H1 (cell line): ENCODE data around the gene GPC6. TPM values are rescaled to one million over a fixed set of nuclear protein-coding genes. Genes with fewer than 3 reads are reported as not detected.

ENCODE experiments used
- CTCF ChIA-PET: fragments of 300-600 bp; sonication (Branson Sonifier 250); formaldehyde crosslinking; loops from one replicate; lab custom pipeline; 2021; ENCODE audit not compliant: partially characterized antibody; lab: Charles Lee
- POLR2A ChIA-PET: fragments of 300-600 bp; sonication (Branson Sonifier 250); formaldehyde crosslinking; loops from one replicate; lab custom pipeline; 2021; ENCODE audit warnings: inconsistent platforms; ENCODE audit not compliant: partially characterized antibody; lab: Charles Lee
- DNase-seq, 2 experiments: peaks; one replicate each; pipeline versions ENCODE4 v3.0.0 to v3.0.0-alpha.2; 2010 to 2022; ENCODE audit warnings: low spot score in 2 of 2, low read depth in 1 of 2, mixed read lengths in 1 of 2
- FAIRE-seq: peaks from 2 replicates; lab custom pipeline; 2011; peaks lifted over from hg19 to GRCh38; lab: Jason Lieb, UNC
- H2AFZ ChIP-seq: 2 replicates; pipeline ENCODE4 v1.8.1; 2012; ENCODE audit warnings: low read length, inconsistent platforms
- H2AK5ac ChIP-seq: 2 replicates; pipeline ENCODE4 v1.6.1; 2013; ENCODE audit warnings: low read depth, low read length
- H2BK120ac ChIP-seq: replicated peaks from 2 replicates; pipeline ENCODE3; 2013; ENCODE audit warnings: low read depth, low read length, inconsistent platforms
- H2BK12ac ChIP-seq: 2 replicates; pipeline ENCODE4 v1.6.1; 2013; ENCODE audit warnings: low read depth, low read length
- H2BK15ac ChIP-seq: 2 replicates; pipeline ENCODE4 v1.6.1; 2013; ENCODE audit warnings: low read length
- H2BK20ac ChIP-seq: 2 replicates; pipeline ENCODE4 v1.6.1; 2013; ENCODE audit warnings: low read length
- H2BK5ac ChIP-seq: 2 replicates; pipeline ENCODE4 v1.6.1; 2013; ENCODE audit warnings: low read depth, low read length
- H3K14ac ChIP-seq: 2 replicates; pipeline ENCODE4 v1.6.1; 2013; ENCODE audit warnings: inconsistent platforms; ENCODE audit not compliant: insufficient read length
- H3K18ac ChIP-seq: 2 replicates; pipeline ENCODE4 v1.6.1; 2013; ENCODE audit warnings: low read length; ENCODE audit errors: extremely low read depth
- H3K23ac ChIP-seq: 2 replicates; pipeline ENCODE4 v1.6.1; 2013; ENCODE audit warnings: inconsistent platforms; ENCODE audit not compliant: insufficient read length
- H3K23me2 ChIP-seq: 2 replicates; pipeline ENCODE4 v1.6.1; 2013; ENCODE audit warnings: low read depth, low read length
- H3K27ac ChIP-seq: 2 replicates; pipeline ENCODE4 v1.6.1; 2011; ENCODE audit warnings: low read depth, low read length, inconsistent platforms
- H3K27me3 ChIP-seq, 4 experiments: replicated peaks in 1 of 4; 1 replicate in 1 of 4; 2 replicates in 3 of 4; pipeline versions ENCODE4 v1.6.1 to v1.8.1; 2011 to 2013; ENCODE audit warnings: low read length in 3 of 4, mild to moderate bottlenecking in 3 of 4, inconsistent platforms in 2 of 4, mixed read lengths in 2 of 4, moderate library complexity in 1 of 4; ENCODE audit not compliant: control insufficient read depth in 3 of 4, insufficient read depth in 3 of 4; ENCODE audit errors: extremely low read depth in 1 of 4
- H3K36me3 ChIP-seq, 4 experiments: 2 replicates each; pipeline versions ENCODE4 v1.6.1 to v1.8.1; 2011 to 2013; ENCODE audit warnings: mild to moderate bottlenecking in 4 of 4, low read length in 3 of 4, moderate library complexity in 2 of 4, control low read depth in 1 of 4, inconsistent platforms in 1 of 4; ENCODE audit not compliant: insufficient read depth in 4 of 4, control insufficient read depth in 2 of 4
- H3K4ac ChIP-seq: replicated peaks from 2 replicates; pipeline ENCODE3; 2013; ENCODE audit warnings: low read length, low read depth, mixed read lengths, inconsistent platforms; ENCODE audit not compliant: insufficient read length
- H3K4me1 ChIP-seq, 4 experiments: replicated peaks in 1 of 4; 1 replicate in 1 of 4; 2 replicates in 3 of 4; pipeline versions ENCODE4 v1.6.1 to v1.8.1; 2011 to 2013; ENCODE audit warnings: low read length in 3 of 4, inconsistent platforms in 2 of 4, mixed read lengths in 1 of 4; ENCODE audit not compliant: insufficient read depth in 4 of 4, control insufficient read depth in 3 of 4
- H3K4me2 ChIP-seq, 2 experiments: 2 replicates each; pipeline versions ENCODE4 v1.6.1 to v1.8.1; 2011 to 2013; ENCODE audit warnings: low read depth in 2 of 2, low read length in 2 of 2, control low read depth in 1 of 2, inconsistent platforms in 1 of 2, mild to moderate bottlenecking in 1 of 2; ENCODE audit not compliant: insufficient read depth in 1 of 2
- H3K4me3 ChIP-seq, 4 experiments: fragments of 200-600, 300-600 bp in 1 of 4; sonication (generic), shearing (Covaris generic), sonication (Bioruptor Twin) in 1 of 4; 2 replicates each; pipeline versions ENCODE4 v1.5.1 to v1.8.1; 2011 to 2016; ENCODE audit warnings: low read length in 4 of 4, low read depth in 3 of 4, control low read depth in 2 of 4, inconsistent platforms in 2 of 4, mild to moderate bottlenecking in 2 of 4, mixed read lengths in 1 of 4, moderate library complexity in 1 of 4; ENCODE audit not compliant: insufficient read depth in 2 of 4; ENCODE audit errors: extremely low read depth in 1 of 4
- H3K56ac ChIP-seq: replicated peaks from 2 replicates; pipeline ENCODE3; 2013; ENCODE audit warnings: low read depth, mild to moderate bottlenecking, mixed read lengths, low read length, inconsistent platforms; ENCODE audit not compliant: insufficient read length
- H3K79me1 ChIP-seq: 2 replicates; pipeline ENCODE4 v1.6.1; 2013; ENCODE audit warnings: low read depth, low read length, control low read depth
- H3K79me2 ChIP-seq, 2 experiments: 2 replicates each; pipeline versions ENCODE4 v1.6.1 to v1.8.1; 2012 to 2013; ENCODE audit warnings: low read length in 2 of 2, mild to moderate bottlenecking in 2 of 2, inconsistent platforms in 1 of 2; ENCODE audit not compliant: insufficient read depth in 2 of 2, control insufficient read depth in 1 of 2
- H3K9ac ChIP-seq, 4 experiments: replicated peaks in 1 of 4; 1 replicate in 1 of 4; 2 replicates in 3 of 4; pipeline versions ENCODE4 v1.6.1 to v1.8.1; 2011 to 2013; ENCODE audit warnings: low read depth in 3 of 4, low read length in 3 of 4, control low read depth in 2 of 4, mild to moderate bottlenecking in 2 of 4, moderate library complexity in 2 of 4, inconsistent platforms in 1 of 4; ENCODE audit errors: extremely low read depth in 1 of 4
- H3K9me3 ChIP-seq, 2 experiments: 2 replicates each; pipeline versions ENCODE4 v1.6.1 to v1.8.1; 2012 to 2013; ENCODE audit warnings: mild to moderate bottlenecking in 2 of 2, moderate library complexity in 2 of 2, control low read depth in 1 of 2, inconsistent platforms in 1 of 2, low read depth in 1 of 2, low read length in 1 of 2, mixed read lengths in 1 of 2; ENCODE audit not compliant: insufficient read depth in 2 of 2
- H4K20me1 ChIP-seq, 2 experiments: replicated peaks in 1 of 2; 2 replicates each; pipeline versions ENCODE3 to v1.8.1; 2011 to 2013; ENCODE audit warnings: inconsistent platforms in 2 of 2, low read length in 2 of 2, mild to moderate bottlenecking in 1 of 2; ENCODE audit not compliant: insufficient read depth in 2 of 2, control insufficient read depth in 1 of 2
- H4K5ac ChIP-seq: 2 replicates; pipeline ENCODE4 v1.6.1; 2013; ENCODE audit warnings: low read length, low read depth, mixed read lengths, inconsistent platforms; ENCODE audit not compliant: insufficient read length
- H4K8ac ChIP-seq: 2 replicates; pipeline ENCODE4 v1.8.0; 2013; ENCODE audit warnings: mild to moderate bottlenecking, moderate library complexity, low read length, inconsistent platforms; ENCODE audit not compliant: insufficient read depth; ENCODE audit errors: extremely low read depth
- H4K91ac ChIP-seq: replicated peaks from 2 replicates; pipeline ENCODE3; 2013; ENCODE audit warnings: low read length, mixed read lengths, inconsistent platforms; ENCODE audit not compliant: insufficient read length
- BCL11A ChIP-seq, 2 experiments: IDR thresholded peaks; one replicate each; pipeline ENCODE4 v1.6.1; 2011; ENCODE audit warnings: low read depth in 2 of 2, low read length in 2 of 2, mild to moderate bottlenecking in 2 of 2
- CBX5 ChIP-seq: fragments of 300-800, 300-1000 bp; sonication (generic); IDR thresholded peaks from 2 replicates; pipeline ENCODE4 v1.7.1; 2016; ENCODE audit warnings: antibody characterized with exemption, low read length, low read depth
- SUZ12 ChIP-seq: fragments of 200-600 bp; sonication (generic); IDR thresholded peaks from 2 replicates; pipeline ENCODE4 v1.6.1; 2012; ENCODE audit warnings: mild to moderate bottlenecking, inconsistent platforms, low read length, moderate library complexity, mixed read lengths
- WGBS, 2 experiments: shearing (Covaris generic) in 1 of 2; methylation state at CpG; one replicate each; pipeline versions ENCODE4 v1.1.6 to v1.1.7; 2013 to 2015; ENCODE audit warnings: low lambda C conversion rate in 2 of 2, mixed read lengths in 2 of 2, inconsistent platforms in 1 of 2, low coverage in 1 of 2, missing lambda C conversion rate in 1 of 2; ENCODE audit not compliant: insufficient replicate concordance in 2 of 2, insufficient coverage in 1 of 2, insufficient read length in 1 of 2; ENCODE audit errors: extremely low coverage in 1 of 2, missing lambda C conversion rate in 1 of 2; 5-methylcytosine and 5-hydroxymethylcytosine counted together
- polyA plus RNA-seq, 7 experiments: library from polyadenylated mRNA; depleted of rRNA in 3 of 7; stranded (reverse) in 5 of 7; unstranded in 2 of 7; fragments of >200 nt in 5 of 7; fragments of 200-250 nt in 2 of 7; gene quantifications; 1 replicate in 5 of 7; 2 replicates in 1 of 7; 4 replicates in 1 of 7; pipeline versions ENCODE4 v1.2.1 to v1.2.3, GENCODE V29; 2011 to 2013; ENCODE audit warnings: missing spikeins in 2 of 7, mixed read lengths in 2 of 7
- total RNA-seq: library from RNA; stranded (reverse); fragmentation: NEBNext Ultra II Directional; extraction: Animal tissue kit (Norgen Biotek cat#: 25700); gene quantifications from 2 replicates; pipeline ENCODE4 v1.2.1, GENCODE V29; 2021

The GPC6 gene
- total and polyA plus RNA-seq, 2 of the 8 experiments (the other 6 are each of a cell fraction or from before 2014, with no cell fraction given), result 5.4 to 12.0 TPM

DNA sequence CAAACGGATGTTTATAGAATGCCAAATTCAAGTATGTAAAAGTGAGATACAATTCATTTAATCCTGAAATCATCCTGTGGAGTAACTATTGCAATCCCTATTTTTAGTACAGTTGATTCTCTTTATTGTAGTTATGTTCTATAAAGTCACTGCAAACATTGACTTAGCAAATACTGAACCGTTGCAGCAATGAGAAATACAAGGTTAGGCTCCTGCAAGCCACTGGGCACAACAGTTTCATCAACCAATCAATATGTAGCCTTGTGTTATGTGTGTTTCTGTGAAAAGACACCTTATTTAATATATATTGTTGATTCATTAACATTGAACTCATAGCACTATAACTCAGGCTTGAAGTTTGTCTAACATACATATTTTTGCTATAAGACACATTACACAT lies 1078.4 kb downstream of the GPC6 start:
- no peak overlapping the region for H3K4me3 ChIP-seq
- H3K27ac ChIP-seq, result no peak overlapping the region
- H2AFZ ChIP-seq, result no peak overlapping the region
- no peak for FAIRE-seq
- H3K14ac ChIP-seq, result no peak overlapping the region
- H4K91ac ChIP-seq, result no peak overlapping the region
- H3K9me3 ChIP-seq, result no peaks in the 10 kb centered on the region
- no peak overlapping the region for H2BK15ac ChIP-seq
- TF ChIP-seq BCL11A (IDR thresholded peaks at IDR 0.05; ENCODE audit: low read depth in 2 of 2, low read length in 2 of 2) (no peak), SUZ12 (no peak), CBX5 (no peak)
- H3K4me1 ChIP-seq, result peaks cover 0 to 8% (median 3%) of the 10 kb centered on the region in 4 experiments; a peak in 4 of 7 replicates
- H3K56ac ChIP-seq, result no peak overlapping the region
- no peak overlapping the region for H4K8ac ChIP-seq
- H3K4ac ChIP-seq, result no peak overlapping the region
- no peaks in the 10 kb centered on the region for H4K20me1 ChIP-seq
- no peak overlapping the region for H2BK12ac ChIP-seq
- H3K18ac ChIP-seq, result no peak overlapping the region
- no peak for DNase-seq
- no peak overlapping the region for H2AK5ac ChIP-seq
- no peaks in the 10 kb centered on the region for H3K27me3 ChIP-seq
- H3K4me2 ChIP-seq, result no peak overlapping the region
- H3K23me2 ChIP-seq, result no peaks in the 10 kb centered on the region
- POLR2A ChIA-PET, result no interaction called here
- no peaks in the 10 kb centered on the region for H3K36me3 ChIP-seq
- H3K23ac ChIP-seq, result no peak overlapping the region
- 83% methylated on average over 2 of the region's 2 CpGs; no CpG with 5 or more reads in 1 of the 2 experiments for whole genome bisulfite sequencing, 2 experiments
- H3K79me2 ChIP-seq, result no peaks in the 10 kb centered on the region
- H4K5ac ChIP-seq, result no peak overlapping the region
- H3K79me1 ChIP-seq, result no peaks in the 10 kb centered on the region
- H2BK120ac ChIP-seq, result no peak overlapping the region
- CTCF ChIA-PET, result no interaction called here
- no peak overlapping the region for H2BK5ac ChIP-seq
- no peak overlapping the region for H2BK20ac ChIP-seq
- no peak overlapping the region for H3K9ac ChIP-seq
